ENCODE measurements around the gene NFIX. TPM values are rescaled to one million over a fixed set of nuclear protein-coding genes. Genes with fewer than 3 reads are reported as not detected.

NFIX gene
- total and polyA plus RNA-seq, 2 of the 13 experiments (the other 11 are each of a cell fraction or from before 2014, with no cell fraction given), result 3.4 to 5.4 TPM

DNA sequence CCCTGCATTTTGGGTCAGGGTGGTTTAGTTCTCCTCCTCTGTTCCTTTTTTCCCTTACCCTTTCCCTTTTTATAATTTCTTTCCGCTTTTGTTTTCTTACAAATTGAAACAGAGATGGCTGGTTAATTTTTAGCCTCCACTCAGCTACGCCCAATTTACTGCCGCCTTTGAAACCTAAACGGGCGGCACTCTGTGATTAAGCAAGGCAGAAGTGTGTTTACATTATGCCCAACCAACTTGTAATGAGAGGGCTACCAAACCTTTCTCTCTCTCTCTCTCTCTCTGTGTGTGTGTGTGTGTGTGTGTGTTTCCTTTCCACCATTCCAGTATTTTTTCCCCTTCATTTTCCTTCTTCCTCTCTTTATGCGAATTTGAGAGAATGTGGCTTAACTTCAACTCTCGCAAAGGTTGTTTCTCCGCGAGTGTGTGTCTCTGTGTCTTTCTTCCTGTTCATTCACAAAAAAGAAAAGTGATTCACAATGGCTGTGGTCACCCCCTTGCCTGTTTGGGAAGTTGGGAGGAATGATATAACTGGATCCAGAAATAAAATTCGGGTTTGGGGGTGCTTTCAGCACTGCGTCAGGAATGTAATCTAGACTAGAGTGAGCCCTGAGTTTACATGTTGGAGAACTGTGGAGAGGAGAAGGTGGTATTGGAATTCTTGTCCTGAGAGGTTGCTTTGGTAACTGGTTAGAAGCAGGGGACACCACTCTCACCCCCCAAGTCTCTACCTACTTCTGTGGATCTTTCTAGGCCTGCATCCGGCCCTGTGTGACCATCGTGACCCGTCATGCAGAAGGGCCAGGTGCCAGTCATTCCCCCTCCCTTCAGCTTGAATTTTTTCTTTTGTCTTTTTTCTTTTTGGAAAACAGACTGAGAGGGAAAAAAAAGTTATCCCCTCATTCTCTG is 31.4 kb downstream of the NFIX start (continued):
- TF ChIP-seq GATAD1 (CRISPR knock-in tag; IDR thresholded peaks at IDR 0.05), result peak; percentile 71
- no peak for TF ChIP-seq ZFP36L2 (CRISPR knock-in tag; IDR thresholded peaks at IDR 0.05)
- no peak for TF ChIP-seq KLF13 (CRISPR knock-in tag; IDR thresholded peaks at IDR 0.05)
- TF ChIP-seq SP4 (CRISPR knock-in tag; IDR thresholded peaks at IDR 0.05), result no peak
- no peak for TF ChIP-seq BHLHE40 (IDR thresholded peaks at IDR 0.05; ENCODE audit: low read length)
- TF ChIP-seq ZC3H13 (CRISPR knock-in tag; IDR thresholded peaks at IDR 0.05), result no peak
- no peak for TF ChIP-seq ZNF567 (CRISPR knock-in tag; IDR thresholded peaks at IDR 0.05; ENCODE audit: borderline replicate concordance)
- no peak for TF ChIP-seq ZNF790 (CRISPR knock-in tag; IDR thresholded peaks at IDR 0.05; ENCODE audit: borderline replicate concordance)
- TF ChIP-seq ZNF468 (CRISPR knock-in tag; IDR thresholded peaks at IDR 0.05), result no peak
- TF ChIP-seq SPEN (CRISPR knock-in tag; IDR thresholded peaks at IDR 0.05; ENCODE audit: low read depth), result peak; percentile 45; the same call in 1 of the 2 replicates
- no peak for TF ChIP-seq ZNF678 (CRISPR knock-in tag; IDR thresholded peaks at IDR 0.05)
- TF ChIP-seq ETV6 (CRISPR knock-in tag; conservative IDR thresholded peaks at IDR 0.05), result no peak
- peak; percentile 80 for TF ChIP-seq ZNF331 (CRISPR knock-in tag; IDR thresholded peaks at IDR 0.05)
- TF ChIP-seq HHEX (CRISPR knock-in tag; IDR thresholded peaks at IDR 0.05), result peak; percentile 55; the same call in 1 of the 2 replicates
- TF ChIP-seq, protein P1, sequence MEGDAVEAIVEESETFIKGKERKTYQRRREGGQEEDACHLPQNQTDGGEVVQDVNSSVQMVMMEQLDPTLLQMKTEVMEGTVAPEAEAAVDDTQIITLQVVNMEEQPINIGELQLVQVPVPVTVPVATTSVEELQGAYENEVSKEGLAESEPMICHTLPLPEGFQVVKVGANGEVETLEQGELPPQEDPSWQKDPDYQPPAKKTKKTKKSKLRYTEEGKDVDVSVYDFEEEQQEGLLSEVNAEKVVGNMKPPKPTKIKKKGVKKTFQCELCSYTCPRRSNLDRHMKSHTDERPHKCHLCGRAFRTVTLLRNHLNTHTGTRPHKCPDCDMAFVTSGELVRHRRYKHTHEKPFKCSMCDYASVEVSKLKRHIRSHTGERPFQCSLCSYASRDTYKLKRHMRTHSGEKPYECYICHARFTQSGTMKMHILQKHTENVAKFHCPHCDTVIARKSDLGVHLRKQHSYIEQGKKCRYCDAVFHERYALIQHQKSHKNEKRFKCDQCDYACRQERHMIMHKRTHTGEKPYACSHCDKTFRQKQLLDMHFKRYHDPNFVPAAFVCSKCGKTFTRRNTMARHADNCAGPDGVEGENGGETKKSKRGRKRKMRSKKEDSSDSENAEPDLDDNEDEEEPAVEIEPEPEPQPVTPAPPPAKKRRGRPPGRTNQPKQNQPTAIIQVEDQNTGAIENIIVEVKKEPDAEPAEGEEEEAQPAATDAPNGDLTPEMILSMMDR (CRISPR knock-in tag; IDR thresholded peaks at IDR 0.05), result no peak
- TF ChIP-seq ZNF432 (CRISPR knock-in tag; IDR thresholded peaks at IDR 0.05; ENCODE audit: borderline replicate concordance), result no peak
- no peak for TF ChIP-seq HNRNPK (IDR thresholded peaks at IDR 0.05; ENCODE audit: low read depth, low read length, poor library complexity, severe bottlenecking)
- TF ChIP-seq, protein P2, sequence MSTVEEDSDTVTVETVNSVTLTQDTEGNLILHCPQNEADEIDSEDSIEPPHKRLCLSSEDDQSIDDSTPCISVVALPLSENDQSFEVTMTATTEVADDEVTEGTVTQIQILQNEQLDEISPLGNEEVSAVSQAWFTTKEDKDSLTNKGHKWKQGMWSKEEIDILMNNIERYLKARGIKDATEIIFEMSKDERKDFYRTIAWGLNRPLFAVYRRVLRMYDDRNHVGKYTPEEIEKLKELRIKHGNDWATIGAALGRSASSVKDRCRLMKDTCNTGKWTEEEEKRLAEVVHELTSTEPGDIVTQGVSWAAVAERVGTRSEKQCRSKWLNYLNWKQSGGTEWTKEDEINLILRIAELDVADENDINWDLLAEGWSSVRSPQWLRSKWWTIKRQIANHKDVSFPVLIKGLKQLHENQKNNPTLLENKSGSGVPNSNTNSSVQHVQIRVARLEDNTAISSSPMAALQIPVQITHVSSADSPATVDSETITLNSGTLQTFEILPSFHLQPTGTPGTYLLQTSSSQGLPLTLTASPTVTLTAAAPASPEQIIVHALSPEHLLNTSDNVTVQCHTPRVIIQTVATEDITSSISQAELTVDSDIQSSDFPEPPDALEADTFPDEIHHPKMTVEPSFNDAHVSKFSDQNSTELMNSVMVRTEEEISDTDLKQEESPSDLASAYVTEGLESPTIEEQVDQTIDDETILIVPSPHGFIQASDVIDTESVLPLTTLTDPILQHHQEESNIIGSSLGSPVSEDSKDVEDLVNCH (CRISPR knock-in tag; IDR thresholded peaks at IDR 0.05), result no peak
- TF ChIP-seq, protein P3, sequence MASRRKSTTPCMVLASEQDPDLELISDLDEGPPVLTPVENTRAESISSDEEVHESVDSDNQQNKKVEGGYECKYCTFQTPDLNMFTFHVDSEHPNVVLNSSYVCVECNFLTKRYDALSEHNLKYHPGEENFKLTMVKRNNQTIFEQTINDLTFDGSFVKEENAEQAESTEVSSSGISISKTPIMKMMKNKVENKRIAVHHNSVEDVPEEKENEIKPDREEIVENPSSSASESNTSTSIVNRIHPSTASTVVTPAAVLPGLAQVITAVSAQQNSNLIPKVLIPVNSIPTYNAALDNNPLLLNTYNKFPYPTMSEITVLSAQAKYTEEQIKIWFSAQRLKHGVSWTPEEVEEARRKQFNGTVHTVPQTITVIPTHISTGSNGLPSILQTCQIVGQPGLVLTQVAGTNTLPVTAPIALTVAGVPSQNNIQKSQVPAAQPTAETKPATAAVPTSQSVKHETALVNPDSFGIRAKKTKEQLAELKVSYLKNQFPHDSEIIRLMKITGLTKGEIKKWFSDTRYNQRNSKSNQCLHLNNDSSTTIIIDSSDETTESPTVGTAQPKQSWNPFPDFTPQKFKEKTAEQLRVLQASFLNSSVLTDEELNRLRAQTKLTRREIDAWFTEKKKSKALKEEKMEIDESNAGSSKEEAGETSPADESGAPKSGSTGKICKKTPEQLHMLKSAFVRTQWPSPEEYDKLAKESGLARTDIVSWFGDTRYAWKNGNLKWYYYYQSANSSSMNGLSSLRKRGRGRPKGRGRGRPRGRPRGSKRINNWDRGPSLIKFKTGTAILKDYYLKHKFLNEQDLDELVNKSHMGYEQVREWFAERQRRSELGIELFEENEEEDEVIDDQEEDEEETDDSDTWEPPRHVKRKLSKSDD (CRISPR knock-in tag; IDR thresholded peaks at IDR 0.05; ENCODE audit: low read depth), result no peak
- TF ChIP-seq, protein P4, sequence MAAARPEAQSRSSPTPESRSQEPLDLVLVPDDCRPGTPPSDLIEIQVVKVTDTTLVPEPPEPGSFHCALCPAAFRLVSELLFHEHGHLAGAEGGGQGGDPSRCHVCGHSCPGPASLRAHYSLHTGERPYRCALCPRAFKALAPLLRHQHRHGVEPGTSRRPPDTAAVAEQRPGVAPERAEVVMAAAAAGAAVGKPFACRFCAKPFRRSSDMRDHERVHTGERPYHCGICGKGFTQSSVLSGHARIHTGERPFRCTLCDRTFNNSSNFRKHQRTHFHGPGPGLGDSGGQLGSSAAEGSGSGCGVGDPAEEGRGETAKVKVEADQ (CRISPR knock-in tag; IDR thresholded peaks at IDR 0.05; ENCODE audit: borderline replicate concordance), result 0 out of 2 replicates have a peak, but pooled peaks have one; percentile 54
- TF ChIP-seq ZNF460 (CRISPR knock-in tag; IDR thresholded peaks at IDR 0.05; ENCODE audit: borderline replicate concordance), result no peak; the same call in 1 of the 2 replicates
- TF ChIP-seq EEA1 (CRISPR knock-in tag; IDR thresholded peaks at IDR 0.05; ENCODE audit: borderline replicate concordance), result no peak
